IMR-90 (cell line): Measurements from ENCODE around the gene RUFY2. TPM values are rescaled to one million over a fixed set of nuclear protein-coding genes. Genes with fewer than 3 reads are reported as not detected.
A peak's percentile ranks its signal among the peaks of the same experiment; 100 is the strongest.

ENCODE experiments used
- ATAC-seq: fragments of 200-7000 bp; cut with Tn5 transposase; 2 replicates; pipeline ENCODE4 v1.9.1; 2020; ENCODE audit warnings: low read depth, mild to moderate bottlenecking, moderate library complexity
- BruUV-seq: library from RNA; stranded (reverse); fragments of 400-500 nt; replicated peaks from 2 replicates; lab custom pipeline; 2021; lab: Mats Ljungman, UMichigan
- CTCF ChIA-PET: fragments of 300-600 bp; formaldehyde crosslinking; extraction: SDS; loops from one replicate; lab custom pipeline; 2021; ENCODE audit warnings: antibody characterized with exemption; lab: Yijun Ruan, JAX
- POLR2A ChIA-PET: fragments of 300-600 bp; sonication (Branson Sonifier 250); formaldehyde crosslinking; loops from one replicate; lab custom pipeline; 2022; ENCODE audit warnings: antibody characterized with exemption; ENCODE audit not compliant: unreplicated experiment; lab: Charles Lee
- DNase-seq: peaks from one replicate; pipeline ENCODE4 v3.0.0; 2013
- H2AFZ ChIP-seq: replicated peaks from 2 replicates; pipeline ENCODE3; 2013; ENCODE audit warnings: low read length, mild to moderate bottlenecking; ENCODE audit not compliant: poor library complexity
- H2AK5ac ChIP-seq: 2 replicates; pipeline ENCODE4 v1.6.1; 2013; ENCODE audit warnings: low read depth, low read length, inconsistent platforms
- H2AK9ac ChIP-seq: replicated peaks from 2 replicates; pipeline ENCODE3; 2013; ENCODE audit warnings: mild to moderate bottlenecking, low read depth, low read length, moderate library complexity; ENCODE audit not compliant: poor library complexity
- H2BK120ac ChIP-seq: 2 replicates; pipeline ENCODE4 v1.6.1; 2013; ENCODE audit warnings: low read depth, low read length, inconsistent platforms
- H2BK15ac ChIP-seq: 3 replicates; pipeline ENCODE4 v1.6.1; 2013; ENCODE audit warnings: low read depth, low read length, inconsistent platforms
- H2BK20ac ChIP-seq: 2 replicates; pipeline ENCODE4 v1.6.1; 2013; ENCODE audit warnings: low read depth, mild to moderate bottlenecking, inconsistent platforms, low read length, moderate library complexity
- H2BK5ac ChIP-seq: 2 replicates; pipeline ENCODE4 v1.6.1; 2013; ENCODE audit warnings: mild to moderate bottlenecking, low read depth, low read length, inconsistent platforms; ENCODE audit not compliant: poor library complexity, severe bottlenecking
- H3K14ac ChIP-seq: replicated peaks from 2 replicates; pipeline ENCODE4 v1.6.1; 2013; ENCODE audit warnings: low read depth, low read length, inconsistent platforms
- H3K18ac ChIP-seq: 2 replicates; pipeline ENCODE4 v1.6.1; 2013; ENCODE audit warnings: low read depth, low read length, control low read depth
- H3K23ac ChIP-seq: 2 replicates; pipeline ENCODE4 v1.6.1; 2013; ENCODE audit warnings: low read depth, low read length, inconsistent platforms
- H3K27ac ChIP-seq: 2 replicates; pipeline ENCODE4 v1.5.1; 2013; ENCODE audit warnings: mild to moderate bottlenecking, control low read depth, low read length; ENCODE audit not compliant: insufficient read depth
- H3K27me3 ChIP-seq: 2 replicates; pipeline ENCODE4 v1.6.1; 2013; ENCODE audit warnings: low read length; ENCODE audit not compliant: control insufficient read depth, insufficient read depth
- H3K36me3 ChIP-seq: 2 replicates; pipeline ENCODE4 v1.6.1; 2013; ENCODE audit warnings: low read length, mixed read lengths; ENCODE audit not compliant: control insufficient read depth, insufficient read depth
- H3K4ac ChIP-seq: 2 replicates; pipeline ENCODE4 v1.6.1; 2013; ENCODE audit warnings: low read depth, low read length, inconsistent platforms
- H3K4me1 ChIP-seq: 2 replicates; pipeline ENCODE4 v1.6.1; 2013; ENCODE audit warnings: low read length, mixed read lengths; ENCODE audit not compliant: control insufficient read depth, insufficient read depth
- H3K4me2 ChIP-seq: 2 replicates; pipeline ENCODE4 v1.6.1; 2013; ENCODE audit warnings: low read depth, mild to moderate bottlenecking, control low read depth, low read length, moderate library complexity
- H3K4me3 ChIP-seq: 2 replicates; pipeline ENCODE4 v1.5.1; 2013; ENCODE audit warnings: low read depth, mild to moderate bottlenecking, control low read depth, low read length, moderate library complexity; ENCODE audit not compliant: insufficient read depth
- H3K56ac ChIP-seq: 2 replicates; pipeline ENCODE4 v1.6.1; 2013; ENCODE audit warnings: low read length, inconsistent platforms; ENCODE audit not compliant: insufficient read depth; ENCODE audit errors: extremely low read depth
- H3K79me1 ChIP-seq, 2 experiments: 2 replicates each; pipeline ENCODE4 v1.6.1; 2013; ENCODE audit warnings: low read length in 2 of 2, inconsistent platforms in 1 of 2, low read depth in 1 of 2
- H3K9ac ChIP-seq: 2 replicates; pipeline ENCODE4 v1.6.1; 2013; ENCODE audit warnings: low read depth, low read length, control low read depth
- H3K9me1 ChIP-seq: 2 replicates; pipeline ENCODE4 v1.6.1; 2013; ENCODE audit warnings: low read length, inconsistent platforms; ENCODE audit not compliant: insufficient read depth
- H3K9me3 ChIP-seq: 2 replicates; pipeline ENCODE4 v1.6.1; 2013; ENCODE audit warnings: low read length; ENCODE audit not compliant: control insufficient read depth, insufficient read depth
- H4K20me1 ChIP-seq: 2 replicates; pipeline ENCODE4 v1.6.1; 2013; ENCODE audit warnings: low read length, inconsistent platforms; ENCODE audit not compliant: insufficient read depth
- H4K5ac ChIP-seq: 2 replicates; pipeline ENCODE4 v1.6.1; 2013; ENCODE audit warnings: mild to moderate bottlenecking, low read depth, low read length, control low read depth
- H4K8ac ChIP-seq, 2 experiments: 2 replicates each; pipeline ENCODE4 v1.6.1; 2013; ENCODE audit warnings: low read depth in 2 of 2, low read length in 2 of 2, control low read depth in 1 of 2, inconsistent platforms in 1 of 2
- H4K91ac ChIP-seq: 2 replicates; pipeline ENCODE4 v1.6.1; 2013; ENCODE audit warnings: low read depth, low read length, inconsistent platforms; ENCODE audit not compliant: insufficient read depth
- CEBPB ChIP-seq: IDR thresholded peaks from 2 replicates; pipeline ENCODE4 v1.6.1; 2012; ENCODE audit warnings: low read depth, low read length, improper control_type of control experiment
- ELK1 ChIP-seq: fragments of 150-350 bp; IDR thresholded peaks from 2 replicates; pipeline ENCODE4 v1.6.1; 2016; ENCODE audit warnings: low read depth, mild to moderate bottlenecking, low read length, moderate library complexity, borderline replicate concordance
- WGBS, 2 experiments: methylation state at CpG; one replicate each; pipeline versions ENCODE4 v1.1.5 to v1.1.7; 2013; ENCODE audit warnings: missing lambda C conversion rate in 2 of 2; ENCODE audit not compliant: insufficient read length in 1 of 2; ENCODE audit errors: extremely low coverage in 2 of 2; 5-methylcytosine and 5-hydroxymethylcytosine counted together
- dilution Hi-C: fragments of 300-500 bp; cut with HindIII; formaldehyde crosslinking; loops from one replicate; pipeline ENCODE4 v1.14.3; 2018; ENCODE audit warnings: low sequenced_read_pairs; ENCODE audit not compliant: unreplicated experiment
- in situ Hi-C: fragments of 300-500 bp; cut with MboI; formaldehyde crosslinking; loops from 3 replicates; pipeline ENCODE4 v1.14.3; 2019; ENCODE audit warnings: low sequenced_read_pairs, inconsistent platforms, mixed read lengths
- intact Hi-C: fragments of 100-400 bp; cut with micrococcal nuclease; formaldehyde crosslinking; loops from 2 replicates; pipeline ENCODE4 v1.10.0; 2022
- polyA plus RNA-seq, 3 experiments: library from polyadenylated mRNA; depleted of rRNA; stranded (reverse); fragments of >200 nt; gene quantifications; 2 replicates each; pipeline ENCODE4 v1.2.3, GENCODE V29; 2012; ENCODE audit warnings: low replicate concordance in 1 of 3
- total RNA-seq: library from RNA; depleted of rRNA; stranded (reverse); fragments of >200 nt; gene quantifications from 2 replicates; pipeline ENCODE4 v1.2.3, GENCODE V29; 2012

Gene RUFY2
- total and polyA plus RNA-seq, 2 of the 4 experiments (the other 2 are of a cell fraction), result 6.7 to 6.8 TPM

- ChIA-PET CTCF (interaction anchor here (0.9 to 1.9 kb wide), 2 partner anchors 32 to 120 kb away, joined by 4 to 6 read pairs; no protein-coding TSS in a partner anchor), POLR2A (interaction anchor here (0.5 to 0.6 kb wide), 2 partner anchors 10 to 132 kb away, joined by 3 to 6 read pairs; no protein-coding TSS in a partner anchor)
- Histone ChIP-seq H3K4ac (peak overlapping the region; percentile 99), H4K5ac (no peak overlapping the region), H3K18ac (peak overlapping the region; percentile 68), H3K23ac (peak overlapping the region; percentile 99; the same call in 1 of the 2 replicates), H3K27ac (peak overlapping the region; percentile 97), H2BK15ac (no peak overlapping the region), H2AFZ (peak overlapping the region; percentile 97), H3K36me3 (peaks cover 3% of the 10 kb centered on the region; the same call in 1 of the 2 replicates), H3K4me1 (peaks cover 12% of the 10 kb centered on the region), H3K9ac (peak overlapping the region; percentile 98), H3K4me3 (peak overlapping the region; percentile 98), H4K91ac (peak overlapping the region; percentile 99), H3K4me2 (peak overlapping the region; percentile 92; the same call in 1 of the 2 replicates), H2BK120ac (peak overlapping the region; percentile 88; the same call in 1 of the 2 replicates), H2AK9ac (peak overlapping the region; percentile 100), H3K79me1 (peaks cover 4 to 27% of the 10 kb centered on the region in 2 experiments; a peak in 3 of 4 replicates), H3K27me3 (no peaks in the 10 kb centered on the region), H3K9me3 (no peaks in the 10 kb centered on the region), H3K14ac (peak overlapping the region; percentile 100), H3K9me1 (peaks cover 8% of the 10 kb centered on the region; the same call in 1 of the 2 replicates), H4K8ac (peak overlapping the region; percentile 74 to 96; a peak in 2 of 4 replicates), H2BK20ac (no peak overlapping the region), H3K56ac (peak overlapping the region; percentile 99; the same call in 1 of the 2 replicates), H2BK5ac (peak overlapping the region; percentile 93), H2AK5ac (peak overlapping the region; percentile 98), H4K20me1 (peaks cover 55% of the 10 kb centered on the region)
- BruUV-seq, result no TSS peak
- 0% methylated on average over 6 of the region's 10 CpGs; no CpG with 5 or more reads in 1 of the 2 experiments for WGBS, 2 experiments
- in situ Hi-C loops, result no loop called here
- dilution Hi-C loops, result no loop called here
- no peak for ATAC-seq
- intact Hi-C loops, result loop anchor here (10.0 kb wide), 3 partner anchors 258 to 478 kb away; partner anchors contain the start of genes HERC4 and SIRT1
- peak; percentile 56 for DNase-seq
- TF ChIP-seq CEBPB (peak; percentile 38; the same call in 1 of the 2 replicates), ELK1 (no peak)
Observed at GRCh38 chr10:68333058-68333395, 74.0 kb downstream of the RUFY2 start.
